LoVo (cell line): ENCODE measurements around the gene MYO3B.
A peak's percentile ranks its signal among the peaks of the same experiment; 100 is the strongest.
"Not testable (repeated sequence)": the region's sequence is repeated elsewhere in the genome, so short reads cannot be mapped to it uniquely, and the experiment has no call there.

Experiments
- DNase-seq: peaks from one replicate; pipeline ENCODE4 v3.0.0-alpha.2; 2016; ENCODE audit warnings: low spot score

Gene MYO3B

DNA sequence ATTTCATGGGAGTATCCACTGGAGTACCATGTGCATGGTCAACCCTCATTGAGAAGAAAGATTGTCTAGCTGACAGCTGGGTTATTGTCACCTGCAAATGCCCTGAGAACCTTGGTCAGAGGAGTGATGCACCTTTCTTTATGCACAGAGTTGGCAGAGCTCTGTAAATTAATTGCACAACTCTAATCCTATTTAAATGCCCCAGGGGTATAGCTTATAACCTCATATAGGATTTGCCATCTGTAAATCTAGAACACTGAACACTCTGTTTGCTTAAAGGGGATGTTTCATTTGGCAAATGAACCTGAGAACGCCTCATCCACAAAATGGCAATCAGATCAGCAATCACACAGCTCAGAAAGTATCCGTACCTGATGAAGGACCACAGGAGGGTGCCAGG, 465.4 kb downstream of the MYO3B start:
- DNase-seq, result no peak

DNA sequence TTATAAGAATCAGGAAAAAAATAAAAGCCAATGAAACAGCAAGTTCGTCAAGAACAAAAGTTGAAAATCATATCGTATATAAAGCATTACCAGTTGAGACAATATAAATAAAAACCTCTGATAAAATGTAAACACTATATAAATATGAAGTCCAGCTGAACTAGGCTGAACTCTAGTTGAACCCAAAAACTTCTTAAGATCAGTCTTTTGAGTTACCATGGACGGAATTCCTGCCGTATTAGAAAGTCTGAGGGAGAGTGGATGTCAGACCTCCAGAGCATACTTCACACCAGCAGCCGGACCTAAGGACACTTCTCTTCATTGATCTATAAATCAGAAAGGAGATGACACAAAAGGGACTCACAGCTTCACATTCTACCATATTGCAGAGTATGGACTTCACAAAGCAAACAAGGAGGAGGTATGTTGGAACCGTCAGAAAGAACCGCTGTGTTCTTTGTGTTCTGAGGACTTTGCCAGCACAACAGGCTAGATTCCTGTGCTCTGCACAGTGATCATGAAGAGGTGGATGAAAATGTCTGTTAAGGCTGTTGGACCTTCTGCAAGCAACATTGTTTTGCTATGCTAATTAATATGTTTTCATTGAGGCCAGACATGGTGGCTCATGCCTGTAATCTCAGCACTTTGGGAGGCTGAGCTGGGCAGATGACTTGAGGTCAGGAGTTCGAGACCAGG, 469.9 kb downstream of the MYO3B start:
- no peak for DNase-seq

GRCh38 chr2:170651624-170652325, 473.8 kb downstream of the MYO3B start:
- DNase-seq, result no peak

- DNase-seq, result no peak
Observed at GRCh38 chr2:170652637-170653417, 474.9 kb downstream of the MYO3B start.

GRCh38 chr2:170656669-170657068, 478.7 kb downstream of the MYO3B start:
- DNase-seq, result no peak

- no peak for DNase-seq
Observed at GRCh38 chr2:170660409-170660808, 482.5 kb downstream of the MYO3B start.

DNA sequence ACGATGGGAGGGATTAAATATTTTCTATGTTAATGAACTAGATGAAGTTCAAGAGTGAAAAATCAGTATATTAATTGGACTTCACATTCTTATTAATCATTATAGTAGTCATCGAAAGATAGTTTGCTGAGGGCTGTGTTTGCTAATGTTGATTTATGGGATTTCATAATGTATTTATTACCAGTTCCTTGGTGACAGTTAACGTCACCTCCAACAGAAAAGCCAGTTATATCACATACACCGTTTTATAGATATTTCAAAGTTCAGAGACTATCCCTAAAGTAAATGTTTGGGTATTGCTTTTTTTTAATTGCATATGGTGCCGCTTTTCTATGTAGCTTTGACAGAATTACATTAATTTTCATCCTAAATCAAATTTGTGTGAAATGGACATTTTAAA, 487.8 kb downstream of the MYO3B start:
- DNase-seq, result no peak

GRCh38 chr2:170669909-170670308, 492.0 kb downstream of the MYO3B start:
- DNase-seq, result no peak

DNA sequence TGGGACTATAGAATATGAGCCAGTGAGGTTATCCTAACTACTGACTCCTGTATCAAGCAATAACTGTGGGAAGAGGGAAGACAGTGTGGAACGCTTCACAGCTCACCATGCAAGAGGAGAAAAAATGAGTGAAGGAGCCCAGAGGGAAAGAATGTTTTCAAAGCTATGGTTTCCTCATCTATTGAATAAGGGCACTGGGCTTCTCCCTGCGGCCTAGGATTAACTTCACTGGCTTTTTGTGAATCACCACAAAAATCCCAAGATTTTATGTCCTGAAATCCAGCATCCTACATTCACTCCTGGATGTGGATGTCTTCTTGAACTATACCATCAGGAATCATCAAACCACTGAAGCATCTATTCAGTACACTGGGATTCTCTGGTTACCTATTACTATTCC, 492.7 kb downstream of the MYO3B start:
- DNase-seq, result no peak

GRCh38 chr2:170671079-170671478, 493.1 kb downstream of the MYO3B start:
- no peak for DNase-seq

- not testable (repeated sequence) for DNase-seq
Observed at GRCh38 chr2:170674282-170674681, 496.3 kb downstream of the MYO3B start.

DNA sequence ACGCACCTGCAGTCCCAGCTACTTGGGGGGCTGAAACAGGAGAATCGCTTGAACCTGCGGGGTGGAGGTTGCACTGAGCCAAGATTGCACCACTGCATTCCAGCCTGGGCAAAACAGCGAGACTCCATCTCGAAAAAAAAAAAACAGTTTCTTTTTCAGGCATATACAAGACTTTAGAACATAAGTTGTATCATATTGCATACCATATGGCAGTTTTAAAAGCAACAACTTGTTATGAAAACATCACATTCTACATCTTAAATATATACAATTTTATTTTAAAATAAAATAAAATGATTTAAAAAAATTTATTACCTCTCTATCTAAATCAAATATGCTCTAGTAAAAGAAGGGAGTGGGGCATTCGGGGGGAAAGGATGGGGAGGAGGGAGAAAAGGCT, 497.8 kb downstream of the MYO3B start:
- no peak for DNase-seq

- DNase-seq, result no peak
Observed at GRCh38 chr2:170679607-170680079, 501.7 kb downstream of the MYO3B start.

DNA sequence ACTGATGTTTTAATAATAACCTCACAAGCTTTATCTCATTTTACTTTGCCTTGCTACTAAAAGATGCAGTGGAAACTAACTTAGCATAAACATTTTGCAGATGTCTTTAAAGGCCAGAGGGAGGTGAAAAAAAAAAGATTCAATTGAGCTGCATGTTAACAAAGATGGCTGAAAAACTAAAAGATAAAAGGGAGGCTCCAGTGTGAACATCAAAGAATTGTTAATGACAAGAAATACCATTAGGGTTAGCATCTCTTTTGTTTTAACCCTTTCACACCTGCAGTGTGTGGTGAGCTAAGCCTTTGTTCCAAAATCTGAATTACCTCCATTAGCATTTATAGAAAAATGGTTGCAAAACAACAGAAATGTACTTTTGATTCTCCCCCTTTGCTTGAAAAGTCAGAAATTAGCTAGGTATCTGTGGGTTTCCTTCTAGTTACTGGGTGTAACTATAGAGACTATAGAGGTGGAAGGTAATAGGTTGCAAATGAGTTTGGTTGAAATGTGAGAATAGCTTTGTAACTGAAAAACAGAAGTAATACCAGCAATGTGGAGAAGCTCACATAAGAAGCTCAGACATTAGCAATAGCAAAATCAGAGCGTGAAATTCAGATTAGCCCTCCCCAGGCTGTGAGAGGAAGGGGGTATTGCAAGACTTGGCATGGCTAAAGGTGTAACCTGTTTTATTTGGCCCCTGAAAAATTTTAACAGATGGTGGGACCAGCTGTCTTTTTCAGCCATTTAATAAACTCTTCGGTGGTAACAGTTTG, 502.4 kb downstream of the MYO3B start:
- DNase-seq, result no peak

DNA sequence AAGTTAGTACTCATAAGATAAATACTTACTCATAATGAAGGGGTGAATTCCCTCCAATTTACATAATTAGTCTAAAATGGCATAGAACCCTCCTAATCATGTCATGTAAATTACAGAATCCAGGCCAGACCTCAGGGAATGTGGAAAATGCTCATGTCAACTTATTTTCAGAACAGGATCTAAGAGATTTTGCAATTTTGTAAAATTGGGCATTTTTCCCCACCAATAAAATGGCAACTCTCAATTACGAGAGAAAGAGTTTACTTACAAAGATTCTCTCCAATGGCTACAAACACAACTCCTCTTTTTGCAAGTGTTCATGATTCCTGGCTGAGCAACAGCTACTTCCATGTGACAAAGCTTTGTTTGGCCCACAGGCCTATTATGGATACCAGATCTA, 503.4 kb downstream of the MYO3B start:
- DNase-seq, result no peak

DNA sequence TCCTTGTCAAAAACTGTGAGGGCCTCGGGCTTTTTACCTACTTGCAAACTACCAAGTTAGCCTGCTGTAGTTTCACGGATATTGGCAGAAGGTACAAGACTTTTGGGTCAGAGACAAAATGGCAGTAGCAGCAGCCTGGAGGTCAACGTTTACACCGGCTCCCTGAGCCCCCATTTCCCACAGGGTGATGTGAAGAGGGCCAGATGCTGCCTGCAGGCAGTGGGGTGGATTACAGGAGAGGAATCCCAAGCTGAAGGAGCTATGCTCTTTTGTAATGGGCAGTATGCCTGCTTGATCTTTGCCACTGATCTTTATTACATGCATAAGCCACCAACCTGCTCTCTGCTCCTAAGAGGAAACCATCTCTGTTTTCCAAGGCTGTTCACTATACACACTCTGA, 507.6 kb downstream of the MYO3B start:
- DNase-seq, result no peak

DNA sequence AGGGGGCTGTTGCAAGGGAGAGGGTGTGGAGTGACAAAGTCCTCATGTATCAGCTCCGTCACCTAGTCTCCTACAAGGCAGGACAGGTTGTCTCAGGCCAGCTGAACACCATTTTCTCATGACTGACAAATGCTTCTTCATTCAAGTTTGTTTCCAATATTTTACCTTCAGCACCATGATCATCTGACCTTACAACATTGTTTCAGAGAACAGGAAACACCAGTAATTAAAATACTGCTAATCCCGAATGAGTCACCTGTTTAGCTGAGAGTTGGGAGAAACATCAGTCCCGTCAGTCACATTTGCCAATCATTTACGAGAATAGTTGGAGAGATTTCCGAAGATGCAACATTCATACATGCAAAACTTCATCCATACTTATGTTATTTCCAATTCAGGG, 511.5 kb downstream of the MYO3B start:
- DNase-seq, result peak; percentile 12

GRCh38 chr2:170690640-170691039, 512.7 kb downstream of the MYO3B start:
- no peak for DNase-seq

DNA sequence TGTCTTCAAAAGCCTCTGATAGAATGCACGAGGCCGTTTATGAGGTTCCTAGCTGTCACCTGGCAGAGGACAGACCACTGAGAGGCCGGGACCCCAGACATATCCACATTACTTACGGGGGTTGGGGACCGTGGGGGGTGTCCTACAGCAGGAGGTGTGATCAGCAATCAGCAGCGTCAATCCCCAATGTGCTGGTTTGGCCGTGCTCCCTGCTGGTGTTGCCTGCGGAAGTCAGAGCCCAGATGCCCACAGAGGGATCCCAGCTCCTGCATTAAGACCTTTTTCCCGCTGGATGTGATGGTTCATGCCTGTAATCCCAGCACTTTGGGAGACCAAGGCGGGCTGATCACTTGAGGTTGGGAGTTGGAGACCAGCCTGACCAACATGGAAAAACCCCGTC, 516.4 kb downstream of the MYO3B start:
- DNase-seq, result no peak

GRCh38 chr2:170695521-170696410, 517.8 kb downstream of the MYO3B start:
- DNase-seq, result no peak

DNA sequence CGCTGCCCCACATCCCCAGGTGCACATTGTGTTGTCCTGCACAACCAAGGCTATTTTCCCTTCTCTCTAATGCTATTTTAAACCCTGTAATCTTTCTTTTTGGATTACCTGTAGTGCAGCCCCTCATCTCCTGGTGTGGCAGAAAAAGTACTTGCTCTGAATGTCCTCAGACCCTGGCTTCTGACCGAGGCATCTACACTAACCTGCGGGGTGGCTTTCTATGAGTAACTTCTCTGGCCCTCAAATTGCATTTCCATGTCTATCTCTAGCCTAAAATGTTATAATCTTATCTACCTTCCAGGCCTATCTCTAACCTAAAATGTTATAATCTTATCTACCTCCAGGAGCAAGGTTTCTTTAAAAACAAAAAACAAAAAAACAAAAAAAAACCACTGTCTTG, 519.0 kb downstream of the MYO3B start:
- DNase-seq, result no peak
